ENCODE results near the gene GRIK4. TPM values are rescaled to one million over a fixed set of nuclear protein-coding genes. Genes with fewer than 3 reads are reported as not detected.

The GRIK4 gene
- polyA plus RNA-seq, 2 donors = 0.09 to 0.12 TPM

- H3K4me1 ChIP-seq (ENCODE audit: control insufficient read depth in 2 of 2, insufficient read depth in 2 of 2, low read length in 1 of 2) = no peaks in the 10 kb centered on the region
- no peak overlapping the region for H3K4me3 ChIP-seq (ENCODE audit: low read depth in 1 of 2, low read length in 2 of 2)
- H3K9me3 ChIP-seq (ENCODE audit: control insufficient read depth in 2 of 2, insufficient read depth in 1 of 2, low read depth in 1 of 2, low read length in 1 of 2) = no peaks in the 10 kb centered on the region
- H3K27ac ChIP-seq (ENCODE audit: low read depth in 2 of 2, low read length in 1 of 2) = no peak overlapping the region
- H3K36me3 ChIP-seq (ENCODE audit: control insufficient read depth in 2 of 2, insufficient read depth in 2 of 2, low read length in 1 of 2) = no peaks in the 10 kb centered on the region
- WGBS, 2 donors = 75 to 77% methylated on average over 2 of the region's 2 CpGs
- H3K27me3 ChIP-seq (ENCODE audit: control insufficient read depth in 1 of 2, insufficient read depth in 2 of 2, low read length in 2 of 2) = no peaks in the 10 kb centered on the region
Measured at GRCh38 chr11:120768949-120769348, 257.4 kb downstream of the GRIK4 start.

DNA sequence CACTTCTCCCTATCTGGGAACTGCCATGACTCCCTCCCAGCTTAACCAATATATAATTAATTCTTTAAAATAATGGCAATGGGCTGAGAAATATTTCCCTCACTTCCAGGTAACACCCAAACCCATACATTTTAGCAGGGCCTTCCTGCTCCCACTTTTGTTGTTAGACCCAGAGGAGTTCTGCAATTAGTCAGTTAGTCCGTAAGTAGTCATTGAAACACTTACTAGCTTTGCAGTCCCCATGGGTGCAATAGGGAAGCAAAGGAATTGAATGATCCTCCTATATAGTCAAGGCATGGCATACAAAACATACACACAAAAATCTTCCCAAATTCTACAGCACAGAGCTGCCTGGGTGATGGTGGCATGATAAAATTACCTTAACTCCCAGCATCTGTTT is 258.4 kb downstream of the GRIK4 start:
- WGBS, 2 donors = 87% methylated on average over 1 of the region's 1 CpG

DNA sequence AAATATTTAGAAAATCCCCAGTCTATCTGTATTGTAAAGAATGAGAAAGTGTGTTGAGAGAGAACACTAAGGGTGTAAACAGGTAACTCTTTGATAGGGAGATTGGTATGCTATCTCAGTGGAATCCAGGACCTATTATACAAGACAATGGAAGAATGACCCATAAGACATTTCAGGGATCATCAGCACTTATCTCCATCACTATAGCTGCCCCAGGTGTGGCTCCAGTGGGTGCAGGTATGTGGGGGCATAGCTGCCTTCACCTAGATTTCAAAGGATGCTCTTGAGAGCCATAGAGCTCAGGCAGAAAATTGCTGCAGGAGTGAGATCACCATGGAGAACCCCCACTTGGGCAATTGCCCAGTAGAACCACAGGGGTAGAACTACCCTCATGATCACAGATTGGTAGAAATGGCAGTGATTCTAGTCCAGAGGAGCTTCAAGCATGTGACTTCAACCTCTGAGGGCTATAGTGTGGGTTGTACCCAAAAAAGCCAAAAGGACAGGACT is 260.1 kb downstream of the GRIK4 start:
- H3K4me3 ChIP-seq (ENCODE audit: low read depth in 1 of 2, low read length in 2 of 2) = no peak overlapping the region
- no peaks in the 10 kb centered on the region for H3K4me1 ChIP-seq (ENCODE audit: control insufficient read depth in 2 of 2, insufficient read depth in 2 of 2, low read length in 1 of 2)
- H3K27ac ChIP-seq (ENCODE audit: low read depth in 2 of 2, low read length in 1 of 2) = no peak overlapping the region
- no peaks in the 10 kb centered on the region for H3K27me3 ChIP-seq (ENCODE audit: control insufficient read depth in 1 of 2, insufficient read depth in 2 of 2, low read length in 2 of 2)
- no peaks in the 10 kb centered on the region for H3K36me3 ChIP-seq (ENCODE audit: control insufficient read depth in 2 of 2, insufficient read depth in 2 of 2, low read length in 1 of 2)
- no peaks in the 10 kb centered on the region for H3K9me3 ChIP-seq (ENCODE audit: control insufficient read depth in 2 of 2, insufficient read depth in 1 of 2, low read depth in 1 of 2, low read length in 1 of 2)

More for the DNA sequence above, 258.4 kb downstream of the GRIK4 start:
- Histone ChIP-seq H3K27ac (ENCODE audit: low read depth in 2 of 2, low read length in 1 of 2) (no peak overlapping the region), H3K9me3 (ENCODE audit: control insufficient read depth in 2 of 2, insufficient read depth in 1 of 2, low read depth in 1 of 2, low read length in 1 of 2) (no peaks in the 10 kb centered on the region), H3K4me3 (ENCODE audit: low read depth in 1 of 2, low read length in 2 of 2) (no peak overlapping the region), H3K4me1 (ENCODE audit: control insufficient read depth in 2 of 2, insufficient read depth in 2 of 2, low read length in 1 of 2) (no peaks in the 10 kb centered on the region), H3K27me3 (ENCODE audit: control insufficient read depth in 1 of 2, insufficient read depth in 2 of 2, low read length in 2 of 2) (no peaks in the 10 kb centered on the region), H3K36me3 (ENCODE audit: control insufficient read depth in 2 of 2, insufficient read depth in 2 of 2, low read length in 1 of 2) (no peaks in the 10 kb centered on the region)

DNA sequence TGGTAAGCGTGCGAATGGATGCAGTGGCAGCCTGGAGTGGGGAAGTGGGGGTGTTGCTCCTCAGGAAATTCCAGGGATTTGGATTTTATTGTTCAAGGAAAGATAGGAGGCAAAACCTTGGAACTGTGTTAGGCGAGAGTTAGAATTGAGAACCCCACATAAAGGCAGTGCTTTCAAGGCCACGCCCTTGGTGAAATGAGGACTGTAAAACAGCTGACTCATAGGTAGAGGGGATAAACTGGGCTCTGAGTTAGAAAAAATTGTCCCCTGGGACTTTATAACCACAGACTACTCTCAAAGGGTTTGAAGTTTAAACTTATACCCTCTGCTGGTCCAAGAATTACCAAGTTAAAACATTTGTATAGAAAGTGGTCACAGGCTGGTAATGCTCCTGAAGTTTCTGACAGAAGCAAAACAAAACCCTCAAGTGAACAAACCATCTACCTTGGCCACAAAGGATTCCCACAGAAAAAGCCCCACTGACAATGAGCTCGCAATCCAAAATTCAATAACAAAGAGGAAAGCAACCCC is 262.0 kb downstream of the GRIK4 start:
- Histone ChIP-seq H3K4me3 (ENCODE audit: low read depth in 1 of 2, low read length in 2 of 2) (no peak overlapping the region), H3K27ac (ENCODE audit: low read depth in 2 of 2, low read length in 1 of 2) (no peak overlapping the region), H3K36me3 (ENCODE audit: control insufficient read depth in 2 of 2, insufficient read depth in 2 of 2, low read length in 1 of 2) (no peaks in the 10 kb centered on the region), H3K4me1 (ENCODE audit: control insufficient read depth in 2 of 2, insufficient read depth in 2 of 2, low read length in 1 of 2) (no peaks in the 10 kb centered on the region), H3K27me3 (ENCODE audit: control insufficient read depth in 1 of 2, insufficient read depth in 2 of 2, low read length in 2 of 2) (no peaks in the 10 kb centered on the region), H3K9me3 (ENCODE audit: control insufficient read depth in 2 of 2, insufficient read depth in 1 of 2, low read depth in 1 of 2, low read length in 1 of 2) (no peaks in the 10 kb centered on the region)
- WGBS, 2 donors = 79% methylated on average over 5 of the region's 5 CpGs

DNA sequence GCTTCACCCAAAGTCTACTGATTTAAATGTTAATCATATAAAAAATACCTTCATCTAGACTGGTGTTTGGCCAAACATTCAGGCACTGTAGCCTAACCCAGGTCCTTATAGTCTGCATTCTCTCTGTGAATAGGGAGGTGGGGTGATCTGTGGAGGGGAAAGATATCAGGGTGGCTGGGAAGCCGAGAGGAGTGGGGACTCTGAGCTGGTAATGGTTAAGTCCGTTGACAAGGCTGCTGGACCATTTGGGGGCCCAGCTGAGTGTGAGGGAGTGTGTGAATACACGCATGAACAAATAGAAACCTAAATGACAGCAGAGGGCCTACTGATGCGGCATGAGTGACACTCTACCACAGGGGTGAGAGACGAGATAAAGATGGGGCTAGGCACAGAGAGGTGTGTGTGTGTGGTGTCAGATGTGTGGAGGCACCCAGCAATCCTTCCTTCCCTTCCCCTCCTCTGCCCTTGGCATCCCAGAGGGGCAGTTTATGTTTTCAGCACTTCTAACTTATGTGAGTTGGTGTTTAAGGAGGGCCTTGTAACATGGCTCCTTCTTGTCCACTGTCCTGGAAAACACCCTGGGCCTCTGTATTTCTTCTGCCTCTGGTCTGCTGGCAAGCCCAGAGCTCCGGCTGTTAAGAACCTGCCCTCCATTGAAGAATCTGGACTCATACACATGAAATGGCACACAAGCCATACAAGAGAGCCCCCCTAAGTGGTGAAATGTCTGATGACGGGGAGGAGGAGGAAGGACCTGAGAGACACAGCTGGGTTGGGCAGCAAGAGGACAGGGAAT is 263.2 kb downstream of the GRIK4 start:
- Histone ChIP-seq H3K4me1 (ENCODE audit: control insufficient read depth in 2 of 2, insufficient read depth in 2 of 2, low read length in 1 of 2) (no peaks in the 10 kb centered on the region), H3K9me3 (ENCODE audit: control insufficient read depth in 2 of 2, insufficient read depth in 1 of 2, low read depth in 1 of 2, low read length in 1 of 2) (no peaks in the 10 kb centered on the region), H3K4me3 (ENCODE audit: low read depth in 1 of 2, low read length in 2 of 2) (no peak overlapping the region), H3K27ac (ENCODE audit: low read depth in 2 of 2, low read length in 1 of 2) (no peak overlapping the region), H3K27me3 (ENCODE audit: control insufficient read depth in 1 of 2, insufficient read depth in 2 of 2, low read length in 2 of 2) (no peaks in the 10 kb centered on the region), H3K36me3 (ENCODE audit: control insufficient read depth in 2 of 2, insufficient read depth in 2 of 2, low read length in 1 of 2) (no peaks in the 10 kb centered on the region)
- WGBS, 2 donors = 84 to 87% methylated on average over 7 of the region's 7 CpGs

DNA sequence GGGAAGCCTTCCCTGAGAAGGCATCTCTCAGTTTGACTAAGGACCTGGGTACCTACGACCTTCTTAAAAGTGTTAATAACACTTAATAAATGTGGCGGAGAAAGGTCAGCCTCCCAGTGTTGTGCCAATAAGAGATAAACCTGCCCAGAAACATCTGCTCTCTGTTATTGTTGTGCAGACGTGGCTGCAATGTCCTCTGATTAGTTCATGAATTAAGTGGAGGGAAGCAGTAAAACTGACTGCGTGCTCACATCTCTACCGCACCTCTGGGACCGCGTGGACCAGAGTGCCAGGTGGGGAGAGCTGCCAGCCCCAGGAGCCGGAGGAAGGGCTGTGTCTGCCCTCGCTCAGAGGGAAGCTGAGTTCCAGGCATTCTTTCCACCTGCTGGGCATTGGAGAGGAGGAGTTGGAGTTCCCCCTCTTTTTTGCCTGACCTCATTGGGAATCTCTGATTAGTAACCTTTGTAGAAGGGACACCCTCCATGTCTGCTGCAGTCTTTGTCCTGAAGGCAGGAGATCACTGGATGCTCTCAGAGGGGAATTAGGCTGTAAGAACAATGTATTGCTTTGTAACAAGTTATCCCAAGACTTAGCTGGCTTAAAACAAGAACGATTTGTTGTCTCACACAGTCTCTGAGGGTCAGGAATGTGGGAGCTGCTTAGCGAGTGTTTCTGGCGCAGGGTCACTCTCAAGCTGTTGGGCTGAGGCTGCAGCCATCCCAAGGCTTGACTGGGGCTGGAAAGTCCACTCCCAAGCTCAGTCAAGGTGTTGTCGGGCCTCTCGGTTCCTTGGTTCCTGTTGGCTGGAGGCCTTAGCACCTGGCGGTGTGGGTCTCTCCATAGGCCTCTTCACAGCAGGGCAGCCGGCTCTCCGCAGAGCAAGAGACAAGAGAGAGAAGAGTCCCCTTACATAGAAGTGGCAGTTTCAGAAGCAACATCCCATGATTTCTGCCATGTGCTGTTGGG is 264.7 kb downstream of the GRIK4 start:
- Histone ChIP-seq H3K9me3 (ENCODE audit: control insufficient read depth in 2 of 2, insufficient read depth in 1 of 2, low read depth in 1 of 2, low read length in 1 of 2) (no peaks in the 10 kb centered on the region), H3K27ac (ENCODE audit: low read depth in 2 of 2, low read length in 1 of 2) (no peak overlapping the region)
- 68 to 81% methylated on average over 17 of the region's 17 CpGs for WGBS, 2 donors

GRCh38 chr11:120778685-120779490 is 267.3 kb downstream of the GRIK4 start:
- no peaks in the 10 kb centered on the region for H3K9me3 ChIP-seq (ENCODE audit: control insufficient read depth in 2 of 2, insufficient read depth in 1 of 2, low read depth in 1 of 2, low read length in 1 of 2)
- 85 to 91% methylated on average over 10 of the region's 10 CpGs for WGBS, 2 donors
- H3K4me3 ChIP-seq (ENCODE audit: low read depth in 1 of 2, low read length in 2 of 2) = no peak overlapping the region
- H3K36me3 ChIP-seq (ENCODE audit: control insufficient read depth in 2 of 2, insufficient read depth in 2 of 2, low read length in 1 of 2) = no peaks in the 10 kb centered on the region
- H3K27ac ChIP-seq (ENCODE audit: low read depth in 2 of 2, low read length in 1 of 2) = no peak overlapping the region
- H3K4me1 ChIP-seq (ENCODE audit: control insufficient read depth in 2 of 2, insufficient read depth in 2 of 2, low read length in 1 of 2) = no peaks in the 10 kb centered on the region
- no peaks in the 10 kb centered on the region for H3K27me3 ChIP-seq (ENCODE audit: control insufficient read depth in 1 of 2, insufficient read depth in 2 of 2, low read length in 2 of 2)

More for the DNA sequence above, 264.7 kb downstream of the GRIK4 start:
- H3K27me3 ChIP-seq (ENCODE audit: control insufficient read depth in 1 of 2, insufficient read depth in 2 of 2, low read length in 2 of 2) = no peaks in the 10 kb centered on the region
- no peak overlapping the region for H3K4me3 ChIP-seq (ENCODE audit: low read depth in 1 of 2, low read length in 2 of 2)
- no peaks in the 10 kb centered on the region for H3K36me3 ChIP-seq (ENCODE audit: control insufficient read depth in 2 of 2, insufficient read depth in 2 of 2, low read length in 1 of 2)
- H3K4me1 ChIP-seq (ENCODE audit: control insufficient read depth in 2 of 2, insufficient read depth in 2 of 2, low read length in 1 of 2) = no peaks in the 10 kb centered on the region

GRCh38 chr11:120780239-120780638 is 268.7 kb downstream of the GRIK4 start:
- no peaks in the 10 kb centered on the region for H3K27me3 ChIP-seq (ENCODE audit: control insufficient read depth in 1 of 2, insufficient read depth in 2 of 2, low read length in 2 of 2)
- 64 to 74% methylated on average over 2 of the region's 2 CpGs for WGBS, 2 donors
- no peaks in the 10 kb centered on the region for H3K4me1 ChIP-seq (ENCODE audit: control insufficient read depth in 2 of 2, insufficient read depth in 2 of 2, low read length in 1 of 2)
- H3K9me3 ChIP-seq (ENCODE audit: control insufficient read depth in 2 of 2, insufficient read depth in 1 of 2, low read depth in 1 of 2, low read length in 1 of 2) = no peaks in the 10 kb centered on the region
- no peak overlapping the region for H3K27ac ChIP-seq (ENCODE audit: low read depth in 2 of 2, low read length in 1 of 2)
- no peaks in the 10 kb centered on the region for H3K36me3 ChIP-seq (ENCODE audit: control insufficient read depth in 2 of 2, insufficient read depth in 2 of 2, low read length in 1 of 2)
- H3K4me3 ChIP-seq (ENCODE audit: low read depth in 1 of 2, low read length in 2 of 2) = no peak overlapping the region
